Activated effector memory CD4-positive, alpha-beta T cell treated with Interleukin-2 at 50 U/mL for 16 hours (primary cell): ENCODE measurements around the gene KRT85.
"Not testable (repeated sequence)": the region's sequence is repeated elsewhere in the genome, so short reads cannot be mapped to it uniquely, and the experiment has no call there.

ENCODE experiments used
- DNase-seq: peaks from one replicate; pipeline ENCODE4 v3.0.0-alpha.2; 2020

Gene KRT85

GRCh38 chr12:52347016-52347415 is 20.3 kb downstream of the KRT85 start:
- no peak for DNase-seq

GRCh38 chr12:52346593-52346992 is 20.7 kb downstream of the KRT85 start:
- DNase-seq: no peak

DNA sequence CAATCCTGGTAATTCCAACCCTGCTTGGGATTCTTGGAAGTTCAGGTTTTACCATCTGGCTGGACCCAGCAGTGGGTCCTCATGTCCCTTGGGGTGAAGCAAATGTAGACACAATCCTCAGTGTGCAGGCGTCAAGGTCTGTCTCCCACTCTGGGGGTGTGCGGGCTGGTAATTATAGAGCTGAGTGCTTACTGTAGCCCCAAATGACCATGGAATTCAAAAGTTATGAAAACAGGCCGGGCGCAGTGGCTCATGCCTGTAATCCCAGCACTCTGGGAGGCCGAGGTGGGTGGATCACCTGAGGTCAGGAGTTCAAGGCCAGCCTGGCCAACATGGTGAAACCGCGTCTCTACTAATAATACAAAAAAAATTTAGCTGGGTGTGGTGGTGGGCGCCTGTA is 22.2 kb downstream of the KRT85 start:
- not testable (repeated sequence) for DNase-seq

DNA sequence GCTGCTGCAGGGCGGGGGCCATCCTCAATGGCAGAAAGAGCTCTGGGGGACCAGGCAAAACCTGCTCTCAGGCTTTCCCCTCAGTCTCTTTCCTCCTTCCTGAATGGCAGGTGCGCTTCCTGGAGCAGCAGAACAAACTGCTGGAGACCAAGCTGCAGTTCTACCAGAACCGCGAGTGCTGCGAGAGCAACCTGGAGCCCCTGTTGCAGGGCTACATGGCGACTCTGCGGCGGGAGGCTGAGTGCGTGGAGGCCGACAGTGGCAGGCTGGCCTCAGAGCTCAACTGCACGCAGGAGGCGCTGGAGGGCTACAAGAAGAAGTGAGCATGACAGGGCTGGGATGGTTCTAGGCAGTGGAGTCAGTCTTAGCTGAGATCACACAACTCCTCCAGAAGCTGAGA is 23.2 kb downstream of the KRT85 start:
- no peak for DNase-seq

DNA sequence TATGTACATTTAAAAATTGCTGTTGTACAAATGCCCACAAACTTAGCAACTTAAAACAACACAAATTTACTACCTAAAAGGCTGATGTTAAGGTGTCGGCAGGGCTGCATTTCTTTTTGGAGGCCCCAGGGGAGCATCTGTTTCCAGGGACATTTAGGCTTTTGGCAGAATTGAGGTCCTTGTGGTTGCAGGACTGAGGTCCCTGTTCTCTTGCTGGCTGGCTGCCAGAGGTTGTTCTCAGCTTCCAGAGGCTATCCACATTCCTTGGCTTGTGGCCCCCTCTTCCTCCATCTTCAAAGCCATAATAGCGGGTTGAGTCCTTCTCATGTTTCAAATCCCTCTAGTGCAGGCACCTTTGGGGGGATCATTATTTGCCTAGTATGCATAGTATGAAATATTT is 23.7 kb downstream of the KRT85 start:
- DNase-seq: no peak

DNA sequence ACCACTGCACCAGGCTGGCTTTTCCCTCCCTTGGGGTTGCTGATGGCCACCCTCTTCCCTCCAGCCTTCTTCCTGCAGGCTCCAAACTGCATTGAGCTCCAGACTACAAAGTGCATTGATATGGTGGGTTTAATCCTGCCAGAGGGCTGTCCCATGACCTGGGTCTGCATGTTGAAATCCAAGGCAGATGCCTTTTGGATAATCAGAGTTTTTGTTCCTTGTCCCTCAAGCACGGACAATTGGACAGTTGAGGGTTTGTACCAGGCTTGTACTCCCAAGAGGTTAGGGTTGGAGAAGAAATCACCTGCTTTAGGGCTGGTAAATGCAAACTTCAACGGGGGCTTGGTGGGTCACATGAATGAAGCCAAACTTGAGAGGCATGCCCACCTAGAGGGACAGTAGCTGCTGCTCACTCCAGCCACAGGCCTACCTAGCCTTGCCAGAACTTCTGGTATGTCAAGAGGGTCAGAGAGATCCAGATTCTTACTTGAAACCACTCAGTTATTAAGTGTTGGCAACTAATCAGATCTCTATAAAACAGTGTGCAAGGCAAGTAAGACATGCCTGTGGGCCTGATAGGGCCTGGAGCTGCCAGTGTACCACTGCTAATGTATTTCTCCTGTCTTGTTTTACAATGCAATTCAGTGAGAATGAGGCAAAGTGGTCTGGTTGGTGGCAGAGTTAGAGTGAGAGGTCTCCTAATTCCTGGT is 24.3 kb downstream of the KRT85 start:
- no peak for DNase-seq

DNA sequence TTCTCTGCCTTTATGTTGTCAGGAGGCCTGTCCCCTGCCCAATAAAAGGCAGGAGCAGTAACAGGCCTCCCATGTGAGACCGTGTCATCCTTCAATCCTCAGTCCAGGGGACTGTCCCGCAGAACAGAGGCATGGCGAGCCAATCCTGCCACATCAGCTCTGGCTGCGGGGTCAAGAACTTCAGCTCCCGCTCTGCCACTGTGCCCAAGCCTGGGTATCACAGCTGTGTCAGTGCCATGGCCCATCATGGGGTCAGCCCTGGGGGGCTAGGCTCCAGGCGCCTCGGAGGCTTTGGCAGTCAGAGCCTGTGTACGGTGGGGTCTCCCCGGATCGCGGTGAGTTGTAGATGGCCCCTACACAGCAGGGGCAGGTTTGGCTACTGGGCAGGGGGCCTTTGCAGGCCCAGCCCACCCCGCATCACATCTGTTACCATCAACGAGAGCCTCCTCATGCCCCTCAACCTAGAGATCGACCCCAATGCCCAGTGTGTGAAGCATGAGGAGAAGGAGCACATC is 26.2 kb downstream of the KRT85 start:
- no peak for DNase-seq

GRCh38 chr12:52338241-52338960 is 28.9 kb downstream of the KRT85 start:
- DNase-seq: no peak

GRCh38 chr12:52337054-52337453 is 30.2 kb downstream of the KRT85 start:
- no peak for DNase-seq

- DNase-seq: no peak
Observed at GRCh38 chr12:52336641-52337040, 30.6 kb downstream of the KRT85 start.

GRCh38 chr12:52335598-52336262 is 31.6 kb downstream of the KRT85 start:
- DNase-seq: no peak

- DNase-seq: no peak
Observed at GRCh38 chr12:52334185-52334584, 33.1 kb downstream of the KRT85 start.

DNA sequence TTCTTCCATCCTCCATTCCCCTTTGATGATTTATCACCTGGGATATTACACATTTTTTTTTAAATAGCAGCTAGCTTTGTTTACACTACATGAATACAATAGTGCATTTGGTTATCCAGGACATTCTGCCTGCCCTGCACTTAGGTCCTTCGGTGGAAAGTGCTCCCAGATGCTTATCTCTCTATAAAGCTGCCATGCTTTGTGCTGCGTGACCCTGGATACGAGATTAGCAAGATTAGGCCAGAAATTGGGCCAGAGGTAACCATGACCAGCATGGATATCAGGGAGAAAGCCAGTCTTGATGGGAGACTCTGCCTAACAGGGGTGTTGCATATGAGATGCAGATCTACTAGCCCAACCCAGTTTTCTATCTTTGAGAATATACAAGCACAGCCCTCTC is 34.0 kb downstream of the KRT85 start:
- no peak for DNase-seq

- DNase-seq: no peak
Observed at GRCh38 chr12:52332381-52332780, 34.9 kb downstream of the KRT85 start.

DNA sequence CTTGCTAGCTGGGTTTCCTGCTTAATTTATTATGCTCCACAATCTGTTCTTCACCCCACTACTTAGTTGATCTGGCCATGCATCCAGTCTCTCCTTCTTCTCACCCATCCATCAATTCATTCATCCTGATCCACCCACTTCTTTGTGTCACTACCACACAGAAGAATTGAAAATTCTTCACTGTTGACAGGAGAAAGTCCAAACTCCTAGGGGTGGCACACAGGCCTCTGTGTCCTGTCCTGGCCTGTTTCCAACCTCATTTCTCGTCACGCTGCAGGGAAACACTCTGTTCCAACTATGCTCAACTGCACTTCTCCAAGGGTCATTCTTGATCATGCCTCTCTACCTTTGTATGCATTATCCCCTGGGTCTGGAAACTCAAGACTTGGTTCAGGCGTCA is 35.4 kb downstream of the KRT85 start:
- DNase-seq: no peak

DNA sequence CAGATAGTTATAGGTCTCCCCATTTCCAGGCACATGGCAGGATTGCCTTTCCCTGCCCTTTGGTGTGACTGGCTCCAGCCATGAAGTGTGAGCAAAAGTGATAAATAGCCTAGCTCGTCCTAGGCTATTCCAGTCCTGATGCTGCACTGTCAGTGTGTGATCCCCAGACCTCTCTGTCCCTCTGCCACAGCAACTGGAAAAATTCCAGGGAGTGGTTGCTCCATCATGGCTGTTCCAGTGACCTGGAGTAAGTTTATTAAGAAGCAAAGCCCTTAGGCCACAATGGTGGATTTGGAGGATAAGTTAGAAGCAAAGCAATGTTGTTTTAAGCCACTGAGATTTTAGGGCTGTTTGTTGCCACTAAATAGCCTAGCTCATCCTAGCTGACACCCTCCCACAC is 36.2 kb downstream of the KRT85 start:
- no peak for DNase-seq

DNA sequence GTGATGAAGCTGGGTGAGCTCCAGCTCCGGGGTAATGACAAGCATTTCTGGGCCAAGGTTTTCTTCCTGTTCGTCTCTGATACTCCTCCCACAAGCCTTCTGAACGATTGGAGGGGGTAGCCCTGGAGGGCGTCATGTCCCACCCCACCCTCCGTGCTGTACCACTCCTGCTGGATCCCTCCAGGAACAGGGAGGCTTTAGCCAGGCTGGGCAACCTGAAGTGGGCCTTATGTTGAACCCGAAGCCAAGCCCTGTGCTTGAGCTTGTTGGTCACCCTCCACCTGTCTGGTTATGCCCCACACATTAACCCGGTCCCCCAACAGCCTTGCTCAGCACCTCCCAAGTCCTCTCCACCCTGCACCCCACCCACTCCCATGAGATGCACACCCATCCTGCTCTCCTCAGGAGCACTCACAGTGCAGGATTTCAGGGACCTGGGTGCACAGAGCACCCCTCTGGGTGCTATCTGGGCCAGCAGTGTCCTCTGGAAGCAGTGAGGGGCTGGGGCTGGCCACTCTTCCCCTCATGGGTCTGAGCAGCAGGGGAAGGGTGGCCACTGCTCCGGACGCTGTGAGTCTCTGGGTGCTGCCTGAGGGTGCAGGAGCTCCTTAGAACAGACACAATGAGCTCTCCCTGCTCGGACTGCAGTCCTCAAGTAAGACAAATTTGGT is 39.3 kb downstream of the KRT85 start:
- DNase-seq: no peak

GRCh38 chr12:52327052-52327829 is 40.0 kb downstream of the KRT85 start:
- DNase-seq: peak; percentile 73

DNA sequence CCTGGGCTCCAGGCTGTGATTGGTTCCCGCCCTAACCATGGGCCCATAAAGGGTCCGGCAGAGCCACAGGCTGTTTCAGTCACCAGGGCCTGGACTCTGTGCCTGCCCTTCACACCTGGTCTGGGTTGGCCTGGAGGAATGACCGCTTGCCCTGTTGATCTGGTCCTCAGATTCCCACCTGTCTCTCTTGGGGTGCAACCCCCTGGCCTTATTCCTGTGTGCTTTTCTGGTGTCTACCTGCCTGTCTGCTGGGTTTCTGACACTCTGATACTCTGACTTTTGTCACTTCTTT is 43.2 kb downstream of the KRT85 start:
- DNase-seq: no peak

DNA sequence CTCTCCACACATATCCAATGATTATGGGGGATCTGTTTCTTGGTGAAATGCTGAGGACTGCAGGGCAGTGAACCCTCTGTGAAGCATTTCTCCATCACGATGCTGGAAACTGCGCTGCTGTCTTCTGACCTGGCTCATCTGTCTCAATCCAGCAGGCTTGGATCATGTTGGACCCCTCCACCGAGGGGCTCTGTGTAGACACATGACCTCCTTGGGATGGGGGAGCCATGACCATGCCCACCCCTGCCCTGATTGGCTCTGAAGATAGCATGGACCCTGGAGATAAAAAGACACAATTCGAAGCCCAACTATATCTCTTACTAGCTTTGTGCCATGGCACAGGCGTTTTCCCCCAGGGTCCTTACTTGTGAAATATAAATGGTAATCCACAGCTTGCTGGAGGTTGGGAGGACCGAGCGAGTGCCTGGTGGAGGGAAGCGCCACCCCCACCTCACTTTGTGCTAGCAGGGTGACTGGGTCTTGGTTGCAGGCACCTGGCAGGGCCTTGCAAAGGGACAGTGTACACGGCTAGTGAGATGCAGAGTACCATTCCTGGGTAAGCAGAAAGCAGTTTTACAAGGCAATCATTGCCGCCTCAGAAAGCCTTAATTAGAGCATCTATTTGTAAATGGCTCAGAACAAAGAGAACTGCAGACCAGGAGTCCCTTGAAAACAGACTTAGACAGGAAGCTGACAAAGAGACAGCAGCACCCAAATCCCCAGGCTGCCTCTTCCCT is 43.7 kb downstream of the KRT85 start:
- no peak for DNase-seq

GRCh38 chr12:52323001-52323400 is 44.3 kb downstream of the KRT85 start:
- no peak for DNase-seq

GRCh38 chr12:52322069-52322468 is 45.2 kb downstream of the KRT85 start:
- no peak for DNase-seq
